Activated CD4-positive, alpha-beta T cell treated with anti-CD3 and anti-CD28 coated beads, Interleukin-2, Interleukin-4, amounts not matched to agents 100 ng/mL and 50 ng/mL, durations not matched to agents 16 hours and 8 hours (primary cell): ENCODE measurements around the gene ZNF195.
"Not testable (repeated sequence)": the region's sequence is repeated elsewhere in the genome, so short reads cannot be mapped to it uniquely, and the experiment has no call there.

Experiments used
- DNase-seq: peaks from one replicate; pipeline ENCODE4 v3.0.0-alpha.2; 2020; ENCODE audit warnings: low spot score

The ZNF195 gene

DNA sequence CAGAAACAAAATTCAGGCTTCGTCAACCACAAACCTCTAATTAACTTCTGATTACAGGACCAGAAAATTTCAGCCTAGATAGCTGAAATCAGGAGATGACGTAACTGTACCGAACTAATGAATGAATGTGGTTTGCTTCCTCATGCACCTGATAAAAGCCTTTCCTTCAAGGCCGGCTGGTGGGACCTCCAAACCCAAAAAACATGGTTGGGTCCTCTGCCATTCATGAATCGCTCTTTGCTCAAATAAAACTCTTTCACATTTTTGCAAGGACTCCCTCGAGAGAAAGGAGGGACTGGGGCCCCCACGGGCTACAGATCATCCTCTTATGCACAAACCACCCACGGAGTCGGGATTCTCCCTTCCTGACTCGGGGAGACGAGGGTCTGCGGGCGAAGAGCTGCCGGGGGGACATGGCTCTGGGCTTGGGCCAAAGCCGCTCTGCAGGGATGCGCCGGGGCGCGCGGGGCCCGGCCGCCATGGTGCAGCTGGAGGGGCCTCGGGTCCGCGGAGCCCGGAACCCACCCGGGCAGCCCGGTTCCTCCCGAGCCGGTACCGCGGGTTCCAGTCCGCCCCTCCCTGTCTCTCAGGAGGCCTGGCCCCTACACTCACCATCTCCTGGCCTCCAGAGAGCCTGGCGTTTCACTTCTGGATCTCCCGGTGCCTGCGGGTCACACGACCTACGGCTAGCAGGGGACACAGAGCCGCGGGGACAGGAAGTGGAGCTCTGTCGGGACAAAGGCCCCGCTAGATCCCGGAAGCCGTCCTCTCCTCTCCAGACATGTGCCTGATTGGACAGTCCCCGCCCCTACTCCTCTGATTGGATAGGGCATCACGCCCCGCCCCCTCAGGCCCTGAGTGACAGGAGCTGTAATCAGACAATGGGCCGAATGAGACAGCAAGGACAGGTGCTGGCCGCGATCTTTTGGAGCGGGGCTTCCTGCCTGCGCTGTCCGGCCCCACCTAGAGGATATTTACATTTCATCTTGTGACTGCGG, at the start of gene ZNF195:
TSS of gene ZNF195 (minus strand) at position 721 of the 998 bp plus-strand sequence. CDS start at position 615, 106 bp downstream.
- DNase-seq = peak; percentile 99

DNA sequence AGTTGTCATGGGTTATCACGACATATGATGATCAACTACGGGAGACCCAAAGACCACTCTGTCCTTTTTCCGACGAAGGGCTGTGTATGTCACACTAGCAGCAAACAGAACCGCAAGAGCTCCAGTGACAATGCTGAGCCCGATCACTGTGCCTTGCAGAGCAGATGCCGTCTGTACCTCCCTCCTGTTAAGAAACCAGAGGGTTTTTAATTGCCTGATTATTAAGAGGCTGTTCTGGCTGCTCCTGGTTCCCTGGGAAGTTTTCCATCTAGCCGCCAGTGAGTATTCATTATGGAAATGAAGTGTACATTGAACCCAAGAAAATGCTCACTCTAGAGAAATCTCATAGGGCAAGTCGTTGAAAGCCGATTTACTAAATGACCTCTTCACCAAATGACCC, 49.1 kb upstream of the ZNF195 start:
- DNase-seq = not testable (repeated sequence)

DNA sequence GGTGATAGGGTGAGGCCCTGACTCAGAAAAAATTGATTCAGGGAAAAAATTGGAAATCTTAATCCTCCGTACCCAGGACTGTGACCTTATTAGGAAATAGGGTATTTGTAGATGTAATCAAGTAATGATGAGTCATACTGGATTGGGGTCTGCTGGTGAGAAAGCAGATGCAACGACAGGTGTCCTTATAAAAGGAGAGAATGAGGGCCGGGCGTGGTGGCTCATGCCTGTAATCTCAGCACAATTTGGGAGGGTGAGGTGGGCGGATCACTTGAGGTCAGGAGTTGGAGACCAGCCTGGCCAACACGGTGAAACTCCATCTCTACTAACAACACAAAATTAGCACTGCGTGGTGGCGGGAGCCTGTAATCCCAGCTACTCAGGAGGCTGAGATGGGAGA, 47.6 kb upstream of the ZNF195 start:
- not testable (repeated sequence) for DNase-seq

DNA sequence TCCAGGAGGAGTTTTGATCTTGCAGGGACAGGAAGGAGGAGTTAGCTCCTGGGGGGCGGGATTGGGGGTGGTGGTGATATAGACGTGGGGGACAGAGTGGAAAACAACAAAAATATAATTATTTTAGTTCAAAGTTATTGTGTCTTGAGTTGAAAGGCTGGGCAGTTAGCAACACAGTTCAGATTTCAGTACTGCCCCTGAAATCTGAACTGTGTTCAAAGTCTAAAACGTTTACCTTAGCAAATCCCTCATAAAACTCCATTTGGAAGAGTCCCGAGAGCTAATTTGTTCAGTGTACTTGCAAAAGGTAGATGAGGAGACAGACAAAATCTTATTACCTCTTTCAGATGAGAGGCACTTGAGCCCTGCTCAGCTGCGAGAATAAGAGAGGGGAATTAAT, 45.0 kb upstream of the ZNF195 start:
- not testable (repeated sequence) for DNase-seq

DNA sequence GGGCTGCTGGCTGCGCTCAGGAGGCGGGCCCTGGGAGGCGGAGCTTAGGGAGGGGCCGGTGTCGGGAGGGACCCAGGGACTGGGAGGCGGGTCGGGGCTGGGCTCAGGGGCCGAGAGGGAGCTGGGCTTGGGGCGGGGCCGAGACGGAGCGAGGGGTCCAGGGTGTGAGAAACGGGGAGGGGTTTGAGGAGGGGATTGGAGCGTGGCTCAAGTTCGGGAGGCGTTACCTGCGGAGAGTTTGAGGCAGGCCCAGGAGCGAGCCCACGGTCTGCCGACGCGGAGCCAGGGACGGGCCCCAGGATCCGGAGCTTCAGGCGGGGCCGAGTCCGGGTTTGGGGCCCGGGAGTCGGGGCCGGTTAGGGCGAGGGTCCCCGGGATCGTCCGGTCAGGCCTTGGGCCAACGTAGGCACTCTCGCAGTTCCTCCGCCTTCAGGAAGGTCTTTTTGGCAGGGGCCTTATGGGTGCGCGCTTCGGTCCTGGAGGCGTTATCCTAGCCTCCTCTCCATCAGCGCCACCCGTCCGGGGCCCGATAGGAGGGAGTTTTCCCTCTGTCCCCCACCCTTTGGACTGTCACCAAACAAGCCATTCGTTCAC, 44.3 kb upstream of the ZNF195 start:
- DNase-seq = not testable (repeated sequence)

DNA sequence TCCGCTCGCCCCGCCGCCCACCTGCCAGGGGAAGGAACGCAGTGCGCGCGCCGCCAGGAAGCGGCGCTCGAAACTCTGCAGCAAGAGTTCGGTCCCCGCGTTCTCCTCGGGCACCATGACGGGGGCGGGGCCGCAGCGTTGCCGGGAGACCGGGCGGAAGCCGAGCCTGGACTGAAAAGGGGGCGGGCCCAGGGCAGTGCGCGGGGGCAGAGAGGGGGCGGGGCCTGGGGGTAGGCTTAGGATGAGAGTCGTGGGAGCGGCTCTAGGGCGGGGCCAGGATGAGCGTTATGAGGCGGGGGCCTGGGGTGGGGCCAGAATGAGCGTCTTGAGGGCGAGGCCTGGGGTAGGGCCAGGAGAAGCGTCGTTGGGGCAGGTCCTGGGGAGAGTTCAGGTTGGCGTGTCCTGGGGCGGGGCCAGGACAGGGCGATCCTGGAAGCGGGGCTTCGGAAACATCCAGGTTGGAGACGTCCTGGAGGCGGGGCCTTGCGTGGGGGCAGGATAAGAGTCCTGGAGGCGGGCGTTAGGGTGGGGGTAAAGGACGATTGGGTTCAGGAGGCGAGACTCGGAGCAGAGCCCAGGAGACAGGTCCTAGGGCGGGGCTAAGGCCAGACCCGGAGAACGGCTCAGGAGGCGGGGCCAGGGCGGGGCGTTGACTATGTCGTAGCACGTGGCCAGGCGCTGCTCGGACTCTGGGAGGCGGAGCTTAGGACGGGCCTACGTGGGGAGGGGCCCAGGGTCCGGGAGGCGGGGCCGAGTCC, 43.6 kb upstream of the ZNF195 start:
- peak; percentile 98 for DNase-seq

DNA sequence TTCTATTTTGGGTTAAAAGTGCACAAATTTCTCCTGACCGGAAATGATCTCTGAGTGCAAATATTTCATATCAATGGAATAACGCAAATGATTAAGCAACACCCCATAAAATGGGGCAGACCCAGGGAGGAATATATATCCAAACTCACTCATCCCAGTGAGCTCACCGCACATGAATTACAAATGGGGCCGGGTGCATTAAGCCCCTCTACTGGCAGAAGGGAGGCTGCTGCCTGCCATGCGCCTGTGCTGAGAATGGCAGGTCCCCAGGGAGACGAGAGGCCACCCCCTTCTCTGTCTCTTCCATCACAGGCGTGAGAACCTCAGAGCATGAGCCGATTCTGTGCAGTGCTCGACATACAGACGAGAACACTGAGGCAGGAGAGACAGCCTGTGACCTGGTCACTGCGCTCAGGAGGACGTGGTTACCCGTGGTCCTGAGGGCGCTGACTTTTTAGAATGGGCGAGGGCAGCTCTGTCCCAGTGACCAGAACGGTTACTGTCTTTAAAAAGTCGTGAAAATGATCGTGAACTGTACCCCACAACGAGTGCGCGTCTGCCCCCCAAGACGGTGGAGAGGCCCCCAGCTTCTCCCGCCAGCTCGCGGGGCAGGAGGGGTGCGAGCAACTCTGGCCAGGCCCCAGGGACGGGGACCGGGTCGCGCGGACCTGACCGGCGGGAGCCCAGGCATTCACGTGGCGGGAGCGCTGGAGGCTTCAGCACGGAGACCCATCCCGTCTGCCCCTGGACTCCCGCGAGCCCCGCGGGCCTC, 42.8 kb upstream of the ZNF195 start:
- not testable (repeated sequence) for DNase-seq

DNA sequence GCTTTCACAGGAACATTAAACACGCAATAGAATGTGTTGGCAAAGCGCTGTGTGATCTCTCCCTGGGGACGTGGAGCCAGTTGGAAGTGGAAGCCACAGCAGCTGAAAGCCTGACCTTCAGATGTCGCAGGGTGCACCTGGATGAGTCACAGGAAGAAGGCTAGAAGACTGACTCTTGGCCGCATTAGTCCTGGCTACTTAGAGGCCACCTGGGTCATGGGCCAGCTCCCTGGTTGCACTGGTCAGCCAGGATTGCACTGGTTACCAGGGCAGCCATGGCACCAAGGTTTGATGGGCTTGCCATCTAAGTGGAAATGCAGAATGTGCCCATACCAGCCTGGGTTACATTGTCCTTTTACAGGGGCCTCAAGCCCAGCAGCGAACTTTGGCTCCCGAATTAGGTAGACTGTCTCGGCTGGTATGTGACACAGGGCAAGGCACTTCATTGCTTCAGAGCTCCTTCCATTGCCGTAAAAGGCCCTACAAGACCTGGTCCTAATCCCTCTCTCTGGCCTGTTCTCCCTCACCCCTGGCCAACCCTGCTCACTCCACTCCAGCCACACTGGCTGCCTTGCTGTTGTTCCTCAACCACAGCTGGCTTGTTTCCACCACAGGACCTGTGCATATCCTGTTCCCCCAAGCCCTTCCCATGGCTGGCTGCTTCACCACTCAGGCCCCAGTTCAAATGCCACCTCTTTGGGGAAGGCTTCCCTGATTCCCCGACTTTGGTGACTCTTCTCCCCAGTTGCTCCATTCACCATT, 41.5 kb upstream of the ZNF195 start:
- not testable (repeated sequence) for DNase-seq

DNA sequence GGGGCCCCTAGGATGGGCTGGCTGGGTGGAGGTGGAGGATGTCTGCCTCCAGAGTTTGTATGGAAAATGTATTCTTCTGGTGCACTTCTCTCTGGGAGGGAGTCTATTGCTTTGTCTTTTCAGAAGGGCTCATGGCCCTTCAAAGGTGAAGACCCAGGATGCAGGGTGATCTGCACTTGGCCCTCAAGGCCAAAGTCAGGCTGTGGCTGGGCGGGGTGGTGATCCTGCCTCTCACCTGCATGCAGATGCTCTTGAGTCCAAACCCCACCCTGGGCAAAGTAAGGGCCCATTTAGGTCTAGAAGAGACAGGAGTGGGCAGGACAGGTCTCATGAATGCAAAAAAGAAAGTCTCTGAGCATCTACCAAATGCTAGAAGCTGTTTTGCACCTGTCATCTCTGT, 40.5 kb upstream of the ZNF195 start:
- DNase-seq = not testable (repeated sequence)

DNA sequence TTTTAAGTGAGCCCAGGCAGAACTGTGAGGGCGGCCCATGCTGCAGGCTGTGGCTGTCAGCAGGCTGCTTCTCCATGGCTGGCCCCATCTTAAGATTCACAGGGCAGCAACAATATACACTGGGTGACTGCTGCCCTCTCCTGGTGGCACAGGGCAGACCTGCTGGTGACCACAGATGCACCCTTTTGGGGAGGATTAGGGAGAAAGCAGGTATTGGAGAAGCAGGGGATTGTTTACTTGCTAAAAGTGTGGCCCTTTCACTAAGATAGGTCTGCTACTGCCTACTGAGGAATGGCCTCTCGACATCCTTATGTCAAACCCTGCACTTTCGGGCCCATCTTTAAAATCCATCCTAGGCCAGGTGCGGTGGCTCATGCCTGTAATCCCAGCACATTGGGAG, 38.1 kb upstream of the ZNF195 start:
- DNase-seq = peak; percentile 51

DNA sequence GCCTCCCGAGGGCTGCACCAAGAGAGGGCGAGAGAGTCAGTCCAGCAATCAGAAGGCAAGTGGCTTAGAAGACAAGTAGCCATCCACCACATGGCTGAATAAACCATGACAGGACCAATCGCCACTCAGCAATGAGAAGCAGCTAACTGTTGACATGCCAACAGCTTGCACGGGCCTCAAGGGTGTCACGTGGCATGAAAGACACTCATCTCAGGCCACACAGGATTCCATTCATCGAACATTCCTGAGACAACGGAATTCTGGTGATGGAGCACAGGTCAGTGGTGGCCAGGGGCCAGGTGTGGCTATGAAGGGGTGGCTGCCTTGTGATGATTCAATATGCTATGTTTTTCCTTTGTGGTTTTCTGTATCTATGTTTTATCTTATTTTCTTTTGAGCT, 36.4 kb upstream of the ZNF195 start:
- not testable (repeated sequence) for DNase-seq

DNA sequence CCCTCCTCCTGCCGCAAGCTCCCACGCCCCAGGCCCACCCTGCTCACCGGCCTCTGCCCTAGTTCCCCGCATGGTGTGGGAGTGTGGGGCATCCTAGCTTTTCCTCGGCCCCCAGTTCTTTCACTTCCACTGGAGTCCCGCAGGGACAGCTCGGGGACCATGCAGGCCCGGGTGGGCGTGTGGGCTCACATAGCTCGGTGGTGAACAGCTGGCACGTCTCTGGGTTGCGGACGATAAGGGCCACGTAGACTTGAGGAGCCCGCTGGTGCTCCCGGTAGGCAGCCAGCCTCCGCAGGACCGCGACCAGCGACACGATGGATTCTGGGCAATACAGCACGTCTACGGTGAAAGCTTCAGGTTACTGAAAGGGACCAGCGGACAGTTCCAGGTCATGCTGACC, 34.7 kb upstream of the ZNF195 start:
- DNase-seq = not testable (repeated sequence)

DNA sequence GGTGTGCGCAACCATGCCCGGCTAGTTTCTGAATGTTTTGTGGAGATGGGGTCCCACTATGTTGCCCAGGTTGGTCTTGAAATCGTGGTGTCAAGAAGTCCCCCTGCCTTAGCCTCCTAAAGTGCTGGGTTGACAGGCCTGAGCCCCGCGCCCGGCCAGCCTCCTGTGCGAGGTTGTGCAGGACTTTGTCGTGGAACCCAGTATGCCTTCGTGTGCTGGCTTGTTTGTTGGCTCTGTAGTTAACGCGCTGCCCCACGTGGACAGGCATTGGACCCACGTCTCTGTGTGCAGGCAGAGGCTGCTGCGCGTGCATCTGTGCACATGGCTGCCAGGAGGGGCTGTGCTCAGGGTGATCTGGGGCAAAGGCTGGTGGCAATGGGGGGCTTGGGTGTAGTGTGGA, 33.9 kb upstream of the ZNF195 start:
- no peak for DNase-seq

DNA sequence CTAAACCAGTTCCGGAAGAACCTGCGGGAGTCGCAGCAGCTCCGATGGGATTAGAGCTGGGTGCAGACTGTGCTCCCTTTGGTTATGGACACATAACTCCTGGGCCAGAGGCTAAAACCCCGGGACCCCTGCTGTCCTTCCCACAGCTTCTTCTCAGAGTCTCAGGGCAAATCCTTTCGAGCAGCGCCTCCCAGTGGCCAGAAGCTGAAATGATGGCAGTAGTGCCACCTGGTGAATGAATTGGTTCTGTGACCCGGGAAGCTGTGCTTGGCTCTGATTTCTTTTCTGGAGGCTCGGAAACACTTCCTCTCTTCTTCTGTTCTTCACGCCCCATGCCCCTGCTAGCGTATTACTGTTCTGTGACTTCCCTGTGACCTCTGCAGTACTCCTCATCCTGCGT, 29.8 kb upstream of the ZNF195 start:
- peak; percentile 70 for DNase-seq

DNA sequence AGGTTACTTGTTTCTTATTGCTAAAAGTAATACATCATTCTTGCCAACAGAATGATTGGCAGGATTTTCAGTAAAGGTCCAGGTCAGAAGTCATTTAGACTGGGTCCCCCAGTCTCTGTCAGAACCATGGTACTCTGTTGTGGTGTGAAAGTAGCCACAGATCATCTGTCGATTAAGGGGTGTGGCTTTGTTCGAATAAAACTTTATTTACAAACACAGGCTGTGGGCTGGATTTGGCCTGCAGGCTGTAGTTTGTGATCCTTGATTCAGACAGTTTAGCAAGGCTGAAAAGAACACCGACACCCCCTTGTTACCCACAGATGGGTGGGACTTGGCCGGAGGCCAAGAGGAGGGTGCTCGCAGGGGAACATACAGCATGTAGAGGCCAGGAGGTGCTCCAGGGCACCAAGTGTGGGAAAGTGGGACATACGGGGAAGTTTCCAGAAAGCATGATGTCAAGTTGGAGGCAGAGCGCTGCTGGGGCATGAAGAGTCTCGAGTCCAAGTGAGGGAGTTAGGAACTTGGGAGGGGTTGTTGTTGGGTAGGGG, 29.2 kb upstream of the ZNF195 start:
- DNase-seq = not testable (repeated sequence)

DNA sequence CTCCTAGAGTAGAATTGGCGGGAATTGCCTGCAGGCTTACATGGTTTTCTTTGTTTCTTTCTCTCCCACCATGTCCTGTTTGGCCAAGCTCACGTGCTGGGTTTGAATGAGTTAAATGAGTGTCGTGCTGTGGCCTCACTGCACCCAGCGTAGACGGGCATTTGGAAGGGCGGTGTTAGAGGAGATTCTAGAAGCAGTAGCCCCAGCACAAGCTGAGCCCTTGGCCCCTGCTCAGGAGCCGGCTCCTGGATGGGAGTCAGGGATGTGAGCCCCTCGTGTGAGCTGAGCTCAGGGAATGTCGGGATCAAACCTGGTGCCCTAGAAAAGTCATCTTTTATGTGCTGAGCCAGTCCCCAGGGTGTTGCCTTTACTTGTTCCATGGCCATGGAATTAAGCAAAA, 28.0 kb upstream of the ZNF195 start:
- not testable (repeated sequence) for DNase-seq

DNA sequence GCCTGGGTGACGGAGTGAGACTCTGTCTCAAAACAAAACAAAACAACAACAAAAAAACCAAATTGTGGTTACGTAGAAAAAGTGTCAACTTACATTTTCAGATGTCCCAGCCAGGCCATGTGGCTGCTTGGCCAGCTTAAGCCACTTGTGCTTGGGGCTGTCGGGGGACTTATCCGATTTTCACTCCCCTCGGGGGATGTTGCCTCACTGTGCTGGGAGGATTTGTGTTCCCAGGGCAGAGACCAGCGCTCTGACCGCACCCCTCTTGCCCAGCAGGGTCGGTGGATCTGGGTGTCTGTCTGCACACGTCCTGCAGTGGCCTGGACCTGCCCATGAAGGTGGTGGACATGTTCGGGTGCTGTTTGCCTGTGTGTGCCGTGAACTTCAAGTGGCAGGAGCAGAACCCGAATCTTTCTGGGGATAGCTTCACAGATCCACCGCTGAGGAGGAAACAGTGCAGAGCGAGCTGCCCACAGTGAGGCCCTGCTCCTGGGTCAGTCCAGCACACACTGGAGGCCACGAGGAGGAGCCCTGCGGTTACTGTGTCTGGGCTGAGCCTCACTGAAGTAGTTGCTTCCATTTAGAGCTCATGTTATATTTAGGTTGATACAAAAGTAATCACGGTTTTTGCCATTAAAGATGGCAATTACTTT, 27.4 kb upstream of the ZNF195 start:
- DNase-seq = not testable (repeated sequence)

DNA sequence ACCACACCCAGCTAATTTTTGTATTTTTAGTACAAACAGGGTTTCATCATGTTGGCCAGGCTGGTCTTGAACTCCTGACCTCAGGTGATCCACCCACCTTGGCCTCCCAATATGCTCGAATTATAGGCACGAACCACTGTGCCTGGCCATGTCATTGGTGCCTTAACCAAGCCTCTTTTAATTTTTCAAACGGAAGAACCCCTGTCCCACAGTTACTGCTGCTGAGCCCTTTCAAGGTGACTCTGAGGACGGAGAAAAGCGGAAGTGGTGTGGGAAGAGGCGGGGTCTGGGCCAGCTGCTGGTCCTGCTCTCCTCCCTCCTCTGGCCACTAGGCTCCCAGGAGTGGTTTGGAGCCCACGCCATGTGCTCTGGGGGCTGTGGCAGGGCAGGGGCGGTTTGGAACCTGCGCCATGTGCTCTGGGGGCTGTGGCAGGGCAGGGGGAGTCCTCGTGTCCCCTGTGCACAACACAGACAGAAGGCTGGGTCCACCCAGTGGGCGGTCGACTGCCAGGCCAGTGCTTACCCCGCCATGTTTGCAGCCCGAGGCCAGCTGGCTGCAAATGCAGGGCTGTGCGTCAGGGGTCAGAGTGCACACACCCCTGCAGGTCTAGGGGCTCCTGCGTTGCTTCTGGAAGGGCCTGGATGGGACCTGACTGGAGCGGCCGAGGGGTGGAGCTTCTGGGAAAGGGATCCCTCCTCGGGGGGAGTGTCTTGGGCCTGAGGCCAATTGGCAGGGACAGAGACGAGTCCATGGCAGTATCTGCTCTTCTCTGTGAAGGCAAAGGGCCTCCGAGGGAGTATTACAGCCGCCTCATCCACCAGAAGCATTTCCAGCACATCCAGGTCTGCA, 25.4 kb upstream of the ZNF195 start:
- DNase-seq = not testable (repeated sequence)

DNA sequence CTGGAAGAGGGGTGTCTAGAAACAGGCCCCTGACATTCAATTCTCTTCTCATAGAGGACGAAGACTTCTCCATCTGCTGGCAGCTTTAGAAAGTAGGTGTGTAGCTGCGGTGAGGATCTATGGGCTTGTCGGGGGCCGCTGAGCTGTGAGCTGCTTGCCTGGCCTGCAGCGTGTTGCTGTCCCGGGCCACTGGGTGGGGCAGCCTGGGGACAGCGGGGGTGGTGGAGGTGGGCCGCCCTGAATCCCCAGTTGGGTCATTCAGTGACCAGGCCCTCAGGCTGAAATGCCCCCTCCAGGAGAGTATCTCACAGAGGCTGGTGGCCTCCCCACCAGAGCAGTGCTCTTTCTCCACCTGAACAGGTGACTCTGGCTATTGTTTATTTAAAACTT, 23.9 kb upstream of the ZNF195 start:
- not testable (repeated sequence) for DNase-seq
